ENCODE results near the gene BSND.
"Not testable (repeated sequence)": the region's sequence is repeated elsewhere in the genome, so short reads cannot be mapped to it uniquely, and the experiment has no call there.

BSND gene

GRCh38 chr1:55021942-55022546 lies 23.3 kb downstream of the BSND start (continued):
- TF ChIP-seq ZNF692 (tag by site-specific recombination; IDR thresholded peaks at IDR 0.05), result peak; percentile 33; the same call in 1 of the 2 replicates
- TF ChIP-seq IKZF3 (tag by site-specific recombination; IDR thresholded peaks at IDR 0.05), result peak; percentile 14; the same call in 1 of the 2 replicates
- no peak for TF ChIP-seq HOXD13 (CRISPR knock-in tag; IDR thresholded peaks at IDR 0.05; ENCODE audit: borderline replicate concordance)
- TF ChIP-seq ZNF280C (tag by site-specific recombination; IDR thresholded peaks at IDR 0.05), result no peak
- TF ChIP-seq PRDM2 (tag by site-specific recombination; IDR thresholded peaks at IDR 0.05; ENCODE audit: borderline replicate concordance), result no peak

GRCh38 chr1:55024163-55024562 lies 25.4 kb downstream of the BSND start:
- H3K4me1 ChIP-seq (ENCODE audit: control insufficient read depth, insufficient read depth, low read length); CTCF ChIA-PET; POLR2A ChIA-PET; H3K9me3 ChIP-seq (ENCODE audit: control insufficient read depth, insufficient read depth, low read depth, low read length); H3K4me3 ChIP-seq (ENCODE audit: low read depth, low read length); H3K36me3 ChIP-seq (ENCODE audit: control insufficient read depth in 2 of 2, insufficient read depth in 1 of 2, low read length in 2 of 2); H3K27ac ChIP-seq (ENCODE audit: extremely low read depth, low read depth, low read length): not testable (repeated sequence)

- POLR2A ChIA-PET; H3K9me3 ChIP-seq (ENCODE audit: control insufficient read depth, insufficient read depth, low read depth, low read length); H3K36me3 ChIP-seq (ENCODE audit: control insufficient read depth in 2 of 2, insufficient read depth in 1 of 2, low read length in 2 of 2); H3K4me3 ChIP-seq (ENCODE audit: low read depth, low read length); H3K27ac ChIP-seq (ENCODE audit: extremely low read depth, low read depth, low read length); H3K4me1 ChIP-seq (ENCODE audit: control insufficient read depth, insufficient read depth, low read length); CTCF ChIA-PET: not testable (repeated sequence)
Observed at GRCh38 chr1:55026682-55027081, 27.9 kb downstream of the BSND start.

- H3K4me3 ChIP-seq (ENCODE audit: low read depth, low read length); POLR2A ChIA-PET; H3K9me3 ChIP-seq (ENCODE audit: control insufficient read depth, insufficient read depth, low read depth, low read length); H3K4me1 ChIP-seq (ENCODE audit: control insufficient read depth, insufficient read depth, low read length); H3K36me3 ChIP-seq (ENCODE audit: control insufficient read depth in 2 of 2, insufficient read depth in 1 of 2, low read length in 2 of 2); H3K27ac ChIP-seq (ENCODE audit: extremely low read depth, low read depth, low read length): not testable (repeated sequence)
- TF ChIP-seq ZNF707 (tag by site-specific recombination; IDR thresholded peaks at IDR 0.05), result peak; percentile 77
- CTCF ChIA-PET, result interaction anchor here (2.8 kb wide), 1 partner anchor 9 kb away, joined by 9 read pairs; no protein-coding TSS in a partner anchor
Observed at GRCh38 chr1:55031098-55031497, 32.4 kb downstream of the BSND start.

Data from HEK293 (cell line).